ENCODE data around the gene VASN. TPM values are rescaled to one million over a fixed set of nuclear protein-coding genes. Genes with fewer than 3 reads are reported as not detected.

VASN gene
- total RNA-seq (10 to 100 TPM; 10.5 to 25.6 (median 11.6) TPM), polyA plus RNA-seq (1 to 10 TPM; 3.7 to 7.2 (median 5.1) TPM)
- long read RNA-seq, donor 1, transcript VASN-201 (2 exons, 2,806 nt), result major isoform, 7 of 7 reads
- long read RNA-seq, donor 1, partial matches to known transcripts, result 0 of 7 reads
- long read RNA-seq, donor 1, other reads (novel, unspliced or antisense), result 0 of 7 reads
- long read RNA-seq, donor 2, partial matches to known transcripts, result 0 of 3 reads
- long read RNA-seq, donor 2, other reads (novel, unspliced or antisense), result 0 of 3 reads
- long read RNA-seq, donor 3, partial matches to known transcripts, result 0 of 3 reads
- long read RNA-seq, donor 3, other reads (novel, unspliced or antisense), result 0 of 3 reads
- long read RNA-seq, donor 4, result 0 reads
- long read RNA-seq, donor 5, transcript VASN-201 (2 exons, 2,806 nt), result major isoform, 14 of 14 reads
- long read RNA-seq, donor 5, partial matches to known transcripts, result 0 of 14 reads
- long read RNA-seq, donor 5, other reads (novel, unspliced or antisense), result 0 of 14 reads
- long read RNA-seq, donor 6, transcript VASN-201 (2 exons, 2,806 nt), result major isoform, 8 of 18 reads
- long read RNA-seq, donor 6, partial matches to known transcripts, result 10 of 18 reads
- long read RNA-seq, donor 6, other reads (novel, unspliced or antisense), result 0 of 18 reads
- long read RNA-seq, donor 7, partial matches to known transcripts, result 0 of 4 reads
- long read RNA-seq, donor 7, other reads (novel, unspliced or antisense), result 0 of 4 reads
- long read RNA-seq, donor 8, partial matches to known transcripts, result 0 of 2 reads
- long read RNA-seq, donor 8, other reads (novel, unspliced or antisense), result 0 of 2 reads
- long read RNA-seq, donor 9, transcript VASN-201 (2 exons, 2,806 nt), result major isoform, 7 of 7 reads
- long read RNA-seq, donor 9, partial matches to known transcripts, result 0 of 7 reads
- long read RNA-seq, donor 9, other reads (novel, unspliced or antisense), result 0 of 7 reads
- long read RNA-seq, donor 10, partial matches to known transcripts, result 0 of 1 reads
- long read RNA-seq, donor 10, other reads (novel, unspliced or antisense), result 0 of 1 reads

DNA sequence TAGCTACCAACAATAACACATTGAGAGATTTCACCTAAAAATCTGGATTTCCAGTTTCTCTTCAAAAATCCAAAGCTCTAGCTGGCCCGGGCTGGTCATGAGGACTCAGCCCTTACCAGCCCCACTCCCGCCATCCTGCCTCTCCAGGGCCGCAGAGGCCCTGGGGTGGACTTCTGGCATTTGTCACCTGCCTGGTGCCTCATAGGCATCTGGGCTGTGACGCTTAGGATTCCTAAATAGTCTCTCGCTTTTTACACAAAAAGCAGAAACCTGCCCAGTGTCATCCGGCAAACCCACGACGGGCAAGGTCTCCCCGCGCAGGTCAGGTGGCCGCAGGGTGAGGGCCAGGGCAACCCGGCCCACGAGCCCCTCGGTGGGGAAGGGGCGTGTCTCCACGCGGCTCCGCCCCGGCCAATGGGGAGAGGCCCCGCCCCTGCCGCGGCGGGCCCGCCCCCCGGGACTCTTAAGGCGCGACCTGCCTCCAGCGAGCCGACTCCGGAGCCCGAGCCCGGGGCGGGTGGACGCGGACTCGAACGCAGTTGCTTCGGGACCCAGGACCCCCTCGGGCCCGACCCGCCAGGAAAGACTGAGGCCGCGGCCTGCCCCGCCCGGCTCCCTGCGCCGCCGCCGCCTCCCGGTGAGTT is at the start of gene VASN:
TSS of gene VASN (plus strand) at position 492 of the 644 bp plus-strand sequence. CDS start 9,030 bp downstream, outside the sequence.
- WGBS, 5 donors, result 4 to 12% (median 6%) methylated on average over 16 to 50 of the region's 50 CpGs
- H3K27ac ChIP-seq, result peak within 1 kb of the TSS; percentile 72 to 93 (median 86)
- H3K27me3 ChIP-seq, result no peaks in the 10 kb centered on the region
- DNase-seq, result peak; percentile 88 to 92
- TF ChIP-seq EP300 (IDR thresholded peaks at IDR 0.05), result peak; percentile 8
- TF ChIP-seq, protein P1, sequence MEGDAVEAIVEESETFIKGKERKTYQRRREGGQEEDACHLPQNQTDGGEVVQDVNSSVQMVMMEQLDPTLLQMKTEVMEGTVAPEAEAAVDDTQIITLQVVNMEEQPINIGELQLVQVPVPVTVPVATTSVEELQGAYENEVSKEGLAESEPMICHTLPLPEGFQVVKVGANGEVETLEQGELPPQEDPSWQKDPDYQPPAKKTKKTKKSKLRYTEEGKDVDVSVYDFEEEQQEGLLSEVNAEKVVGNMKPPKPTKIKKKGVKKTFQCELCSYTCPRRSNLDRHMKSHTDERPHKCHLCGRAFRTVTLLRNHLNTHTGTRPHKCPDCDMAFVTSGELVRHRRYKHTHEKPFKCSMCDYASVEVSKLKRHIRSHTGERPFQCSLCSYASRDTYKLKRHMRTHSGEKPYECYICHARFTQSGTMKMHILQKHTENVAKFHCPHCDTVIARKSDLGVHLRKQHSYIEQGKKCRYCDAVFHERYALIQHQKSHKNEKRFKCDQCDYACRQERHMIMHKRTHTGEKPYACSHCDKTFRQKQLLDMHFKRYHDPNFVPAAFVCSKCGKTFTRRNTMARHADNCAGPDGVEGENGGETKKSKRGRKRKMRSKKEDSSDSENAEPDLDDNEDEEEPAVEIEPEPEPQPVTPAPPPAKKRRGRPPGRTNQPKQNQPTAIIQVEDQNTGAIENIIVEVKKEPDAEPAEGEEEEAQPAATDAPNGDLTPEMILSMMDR (IDR thresholded peaks at IDR 0.05), result no peak
- peak; percentile 98 to 99 (median 98) for TF ChIP-seq POLR2AphosphoS5 (IDR thresholded peaks at IDR 0.05)
- peak in 1 of 4 donors; percentile 57 for TF ChIP-seq POLR2A (IDR thresholded peaks at IDR 0.05)
- peak within 1 kb of the TSS; percentile 55 to 76 (median 66) for H3K4me3 ChIP-seq
- intact Hi-C loops (cut with DNase I; ENCODE audit: low total_unique reads), result no loop called here
- H3K36me3 ChIP-seq, result peaks cover 0 to 12% (median 0%) of the 10 kb centered on the region in 4 donors
- no peaks in the 10 kb centered on the region for H3K9me3 ChIP-seq
- H3K4me1 ChIP-seq, result peaks cover 62 to 74% (median 70%) of the 10 kb centered on the region in 4 donors

DNA sequence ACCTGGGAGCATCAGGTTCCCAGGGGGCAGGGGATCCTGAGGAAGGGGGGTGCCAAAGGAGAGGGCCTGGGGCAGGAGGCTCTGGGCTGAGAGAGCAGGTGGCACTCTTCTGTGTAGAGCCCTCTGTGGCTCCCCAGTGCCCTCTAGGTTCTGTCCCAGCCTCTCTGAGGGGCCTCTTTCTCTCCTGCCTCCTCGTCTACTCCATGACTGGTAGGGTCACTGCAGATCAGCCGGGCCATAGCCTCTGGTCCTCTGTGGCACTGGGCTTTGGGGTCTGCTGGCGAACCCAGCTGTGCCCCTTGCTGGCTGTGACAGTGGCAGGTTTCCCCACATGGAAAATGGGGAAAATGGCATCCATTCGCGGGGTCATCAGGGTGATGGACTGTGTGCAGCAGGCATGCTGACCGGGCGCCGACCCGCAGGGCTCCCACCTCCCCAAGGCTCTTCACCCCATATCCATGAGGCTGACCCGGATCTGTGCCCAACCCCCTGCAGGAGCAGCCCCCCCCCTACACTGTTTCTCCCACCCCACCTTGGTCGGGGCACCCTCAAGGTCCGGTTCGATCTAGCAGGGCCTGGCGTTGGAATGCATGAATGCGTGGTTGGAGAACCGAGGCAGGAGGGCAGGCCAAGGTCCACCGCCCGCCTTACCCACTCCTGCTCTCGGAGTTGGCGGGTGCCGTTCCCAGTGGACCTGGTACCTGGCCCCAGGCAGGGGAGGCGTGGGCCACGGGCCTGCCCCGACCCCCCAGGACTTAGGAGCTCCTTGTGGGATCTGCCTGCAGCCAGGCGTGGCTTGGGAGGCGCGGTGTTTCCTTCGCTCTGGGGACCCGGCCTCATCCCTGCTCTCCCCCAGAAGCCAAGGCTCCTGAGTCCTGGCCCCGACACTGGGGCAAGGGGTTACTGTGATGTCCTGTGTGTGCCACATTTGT is 49.3 kb upstream of the VASN start:
- Histone ChIP-seq H3K27me3 (peaks cover 0 to 2% (median 0%) of the 10 kb centered on the region in 3 donors), H3K36me3 (no peaks in the 10 kb centered on the region), H3K27ac (peak overlapping the region in 4 of 5 donors; percentile 83 to 93 (median 86)), H3K4me1 (peaks cover 72 to 98% (median 86%) of the 10 kb centered on the region in 4 donors), H3K9me3 (no peaks in the 10 kb centered on the region), H3K4me3 (no peak overlapping the region)
- intact Hi-C loops (cut with DNase I; ENCODE audit: low total_unique reads), result no loop called here
- TF ChIP-seq POLR2A (IDR thresholded peaks at IDR 0.05), result no peak
- TF ChIP-seq, protein P1 (IDR thresholded peaks at IDR 0.05), result no peak
- TF ChIP-seq POLR2AphosphoS5 (IDR thresholded peaks at IDR 0.05), result no peak
- TF ChIP-seq EP300 (IDR thresholded peaks at IDR 0.05), result no peak
- peak in 1 of 2 donors; percentile 12 for DNase-seq
- 81 to 91% (median 84%) methylated on average over 17 to 30 of the region's 30 CpGs for WGBS, 5 donors

DNA sequence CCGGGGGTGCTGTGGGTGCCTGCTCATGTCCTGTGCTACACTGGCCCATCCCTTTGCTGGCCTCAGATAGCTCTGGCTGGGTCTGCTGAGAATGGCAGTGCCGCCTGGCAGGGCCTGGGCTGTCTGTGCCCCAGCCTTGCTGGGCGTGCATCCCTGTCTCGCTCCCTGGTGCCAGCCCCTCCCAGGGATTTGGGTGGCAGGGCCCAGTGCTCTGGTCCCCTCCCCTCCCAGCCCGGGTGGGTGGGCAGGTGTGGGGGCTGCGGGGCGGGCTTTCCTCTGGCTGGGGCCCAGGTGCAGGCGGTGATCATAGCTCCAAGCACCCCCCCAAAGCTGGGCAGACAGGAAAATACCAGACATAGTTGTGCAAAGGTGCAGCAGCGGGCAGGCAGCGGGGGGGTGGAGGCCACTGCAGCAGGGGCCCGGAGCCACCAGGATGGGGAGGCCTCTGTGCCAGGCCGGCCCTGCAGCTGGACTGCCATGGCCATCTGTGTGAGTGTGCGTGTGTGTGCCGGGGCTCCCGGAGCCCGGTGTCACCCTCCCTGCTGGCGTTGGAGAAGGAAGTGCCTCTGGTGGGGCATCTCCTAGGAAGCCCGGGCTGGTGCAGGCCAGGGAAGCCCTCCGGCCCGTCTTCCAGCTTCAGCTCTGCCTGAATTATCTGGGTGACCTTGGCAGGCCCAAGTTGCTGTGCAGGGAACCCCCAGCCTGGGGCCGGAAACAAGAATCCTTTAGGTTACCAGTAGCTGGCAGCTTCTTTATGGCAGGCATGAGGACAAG is 48.4 kb upstream of the VASN start:
- intact Hi-C loops (cut with DNase I; ENCODE audit: low total_unique reads), result no loop called here
- no peaks in the 10 kb centered on the region for H3K36me3 ChIP-seq
- peak overlapping the region; percentile 57 to 89 (median 83) for H3K27ac ChIP-seq

More for the DNA sequence above, 48.4 kb upstream of the VASN start:
- WGBS, 5 donors, result 27 to 52% (median 37%) methylated on average over 5 to 21 of the region's 21 CpGs
- H3K27me3 ChIP-seq, result peaks cover 0 to 8% (median 0%) of the 10 kb centered on the region in 3 donors
- no peaks in the 10 kb centered on the region for H3K9me3 ChIP-seq
- peak; percentile 47 to 62 for DNase-seq
- peaks cover 72 to 98% (median 86%) of the 10 kb centered on the region in 4 donors for H3K4me1 ChIP-seq
- no peak overlapping the region for H3K4me3 ChIP-seq
- TF ChIP-seq POLR2A (IDR thresholded peaks at IDR 0.05) (no peak), POLR2AphosphoS5 (IDR thresholded peaks at IDR 0.05) (no peak), EP300 (IDR thresholded peaks at IDR 0.05) (no peak)
- TF ChIP-seq, protein P1 (IDR thresholded peaks at IDR 0.05), result no peak
